SU-DHL-6 (cell line): Measurements from ENCODE around the gene PIGN.

Source experiments
- H2AFZ ChIP-seq: fragments of 200-600 bp; sonication (generic); 2 replicates; pipeline ENCODE4 v1.6.1; 2014; ENCODE audit warnings: low read depth, mild to moderate bottlenecking, moderate library complexity, mixed read lengths, antibody characterized with exemption, low read length; ENCODE audit not compliant: severe bottlenecking
- H3F3A ChIP-seq: fragments of 200-600 bp; shearing (Covaris generic); 2 replicates; pipeline ENCODE4 v1.6.0; 2016; ENCODE audit warnings: antibody characterized with exemption, mild to moderate bottlenecking; ENCODE audit not compliant: insufficient read depth
- H3K27ac ChIP-seq: fragments of 200-600 bp; sonication (generic); 2 replicates; pipeline ENCODE4 v1.5.1; 2016; ENCODE audit warnings: low read depth, mild to moderate bottlenecking, low read length, moderate library complexity, mixed read lengths
- H3K27me3 ChIP-seq: fragments of 200-600 bp; sonication (generic), shearing (Covaris generic); 2 replicates; pipeline ENCODE4 v1.6.0; 2014; ENCODE audit warnings: mild to moderate bottlenecking, low read length
- H3K36me3 ChIP-seq: fragments of 200-600 bp; sonication (generic); 2 replicates; pipeline ENCODE4 v1.6.1; 2014; ENCODE audit warnings: mild to moderate bottlenecking, low read length, mixed read lengths
- H3K4me2 ChIP-seq: fragments of 300-600, 200-600 bp; shearing (Covaris generic), sonication (generic); 2 replicates; pipeline ENCODE4 v1.6.0; 2014; ENCODE audit warnings: low read length, low read depth, mild to moderate bottlenecking; ENCODE audit not compliant: poor library complexity, severe bottlenecking
- H3K4me3 ChIP-seq: fragments of 200-600 bp; sonication (generic); 2 replicates; pipeline ENCODE4 v1.5.1; 2014; ENCODE audit warnings: antibody characterized with exemption, low read length, mild to moderate bottlenecking, mixed read lengths; ENCODE audit not compliant: insufficient read depth, poor library complexity, severe bottlenecking
- H3K79me2 ChIP-seq: fragments of 200-600 bp; sonication (generic); 2 replicates; pipeline ENCODE4 v1.6.1; 2014; ENCODE audit warnings: mild to moderate bottlenecking, low read length, moderate library complexity; ENCODE audit not compliant: insufficient read depth
- H3K9ac ChIP-seq: fragments of 200-600 bp; sonication (generic); 2 replicates; pipeline ENCODE4 v1.7.0; 2014; ENCODE audit warnings: mild to moderate bottlenecking, low read length
- H3K9me2 ChIP-seq: fragments of 200-600 bp; sonication (generic); replicated peaks from 2 replicates; pipeline ENCODE4 v1.6.1; 2014; ENCODE audit warnings: low read length; ENCODE audit not compliant: insufficient read depth
- H3K9me3 ChIP-seq: fragments of 200-600 bp; sonication (generic); 2 replicates; pipeline ENCODE4 v1.6.1; 2014; ENCODE audit warnings: low read length, mixed read lengths; ENCODE audit not compliant: insufficient read depth
- H4K20me1 ChIP-seq: fragments of 200-600 bp; sonication (generic); 2 replicates; pipeline ENCODE4 v1.6.1; 2014; ENCODE audit warnings: low read depth, mild to moderate bottlenecking, antibody characterized with exemption, low read length, moderate library complexity, mixed read lengths
- CTCF ChIP-seq: fragments of 200-600 bp; sonication (generic); IDR thresholded peaks from one replicate; pipeline ENCODE4 v1.5.1; 2017; ENCODE audit warnings: antibody characterized with exemption, mild to moderate bottlenecking, low read length, moderate library complexity; ENCODE audit not compliant: insufficient read depth, poor library complexity, severe bottlenecking
- EZH2phosphoT487 ChIP-seq: fragments of 200-600 bp; sonication (generic), shearing (Covaris generic); conservative IDR thresholded peaks from 2 replicates; pipeline ENCODE4 v1.6.1; 2018; ENCODE audit warnings: mild to moderate bottlenecking, antibody characterized with exemption, low read length, moderate library complexity, mixed read lengths

The PIGN gene

GRCh38 chr18:62098960-62099359 lies 87.9 kb downstream of the PIGN start:
- Histone ChIP-seq H3K4me2 (no peak overlapping the region), H3K9me3 (0 out of 2 replicates have a peak, but pooled peaks cover 4% of the 10 kb centered on the region), H3K27me3 (no peaks in the 10 kb centered on the region), H2AFZ (no peak overlapping the region), H3K9me2 (no peaks in the 10 kb centered on the region), H4K20me1 (no peaks in the 10 kb centered on the region), H3F3A (no peaks in the 10 kb centered on the region), H3K9ac (no peak overlapping the region), H3K36me3 (peaks cover 27% of the 10 kb centered on the region), H3K79me2 (no peaks in the 10 kb centered on the region), H3K27ac (no peak overlapping the region), H3K4me3 (no peak overlapping the region)
- no peak for TF ChIP-seq CTCF
- no peak for TF ChIP-seq EZH2phosphoT487

DNA sequence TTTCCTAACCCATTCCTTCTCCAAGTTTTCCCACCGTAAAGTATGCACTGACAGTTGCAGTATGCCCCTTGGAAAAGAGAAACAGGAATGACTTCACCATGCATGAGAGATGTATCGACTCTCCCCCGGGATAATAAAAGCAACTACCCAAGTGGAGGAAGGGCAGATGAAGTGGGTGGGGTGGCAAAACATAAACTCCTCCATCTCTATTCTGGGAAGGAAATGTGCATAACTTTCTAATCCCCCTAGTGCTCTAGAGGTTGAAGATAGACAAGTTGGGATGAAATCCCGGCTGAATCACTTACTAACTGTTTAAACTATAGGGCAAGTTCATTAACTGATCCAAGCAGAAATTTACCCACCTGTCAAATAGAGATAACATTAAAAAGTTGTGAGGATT lies 89.2 kb downstream of the PIGN start:
- H3K27ac ChIP-seq, result no peak overlapping the region
- H2AFZ ChIP-seq, result no peak overlapping the region
- H3K27me3 ChIP-seq, result no peaks in the 10 kb centered on the region
- H3K9ac ChIP-seq, result no peak overlapping the region
- no peaks in the 10 kb centered on the region for H3K9me2 ChIP-seq
- no peak for TF ChIP-seq EZH2phosphoT487
- TF ChIP-seq CTCF, result no peak
- H3K36me3 ChIP-seq, result peaks cover 33% of the 10 kb centered on the region
- H4K20me1 ChIP-seq, result no peaks in the 10 kb centered on the region
- H3F3A ChIP-seq, result no peaks in the 10 kb centered on the region
- no peak overlapping the region for H3K4me3 ChIP-seq
- 0 out of 2 replicates have a peak, but pooled peaks cover 4% of the 10 kb centered on the region for H3K9me3 ChIP-seq
- no peak overlapping the region for H3K4me2 ChIP-seq
- H3K79me2 ChIP-seq, result no peaks in the 10 kb centered on the region

GRCh38 chr18:62091487-62092120 lies 95.3 kb downstream of the PIGN start:
- no peaks in the 10 kb centered on the region for H3K9me3 ChIP-seq
- no peaks in the 10 kb centered on the region for H3F3A ChIP-seq
- H3K4me3 ChIP-seq, result no peak overlapping the region
- H3K27me3 ChIP-seq, result no peaks in the 10 kb centered on the region
- H4K20me1 ChIP-seq, result no peaks in the 10 kb centered on the region
- H3K36me3 ChIP-seq, result peaks cover 15% of the 10 kb centered on the region; the same call in 1 of the 2 replicates
- H2AFZ ChIP-seq, result no peak overlapping the region
- H3K27ac ChIP-seq, result no peak overlapping the region
- no peaks in the 10 kb centered on the region for H3K79me2 ChIP-seq
- no peak overlapping the region for H3K9ac ChIP-seq
- TF ChIP-seq EZH2phosphoT487 (no peak), CTCF (no peak)
- H3K9me2 ChIP-seq, result no peaks in the 10 kb centered on the region
- no peak overlapping the region for H3K4me2 ChIP-seq
